ENCODE results near the gene SMARCA2.

Gene SMARCA2

DNA sequence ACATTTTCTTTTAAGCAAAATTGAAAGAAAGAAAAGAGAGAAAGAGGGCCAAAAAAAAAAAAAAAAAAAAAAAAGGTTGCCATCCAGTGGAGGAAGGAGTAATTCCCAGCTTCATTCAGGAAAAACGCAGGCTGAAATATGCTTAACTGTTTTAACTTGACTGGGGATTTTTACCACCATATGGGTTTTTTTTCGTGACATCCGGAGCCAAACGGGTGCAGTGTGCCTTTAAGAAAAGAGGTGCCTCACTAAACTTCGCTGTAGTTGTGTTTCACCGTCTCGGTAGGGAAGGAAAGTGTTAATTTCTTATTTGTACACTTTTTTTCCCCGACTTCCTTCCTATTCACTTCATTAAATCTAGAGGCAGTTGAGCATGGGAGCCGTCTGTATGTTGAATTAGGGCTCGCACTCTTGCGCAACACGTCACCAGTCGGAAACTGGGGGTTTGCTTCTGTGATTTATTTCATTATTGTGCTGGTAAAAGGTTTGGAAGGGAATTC is 143.0 kb downstream of the SMARCA2 start:
- peaks cover 2% of the 10 kb centered on the region for H3K79me2 ChIP-seq (ENCODE audit: control insufficient read depth, insufficient read depth, low read length, poor library complexity)
- peaks cover 8 to 10% of the 10 kb centered on the region in 2 experiments for H3K4me1 ChIP-seq (ENCODE audit: control insufficient read depth in 1 of 2, insufficient read depth in 2 of 2, low read length in 2 of 2)
- no peak overlapping the region for H2BK5ac ChIP-seq (ENCODE audit: low read depth, low read length, poor library complexity)
- no peak overlapping the region for H3K23ac ChIP-seq (ENCODE audit: low read length)
- H2BK120ac ChIP-seq (ENCODE audit: insufficient read depth, low read length, poor library complexity), result no peak overlapping the region
- no peak overlapping the region for H4K12ac ChIP-seq (ENCODE audit: low read depth, low read length)
- WGBS (ENCODE audit: extremely low coverage, insufficient coverage, insufficient read length), result no CpG with 5 or more reads among the region's 13 CpGs
- H3K27me3 ChIP-seq (ENCODE audit: insufficient read depth, low read length), result no peaks in the 10 kb centered on the region
- H3K27ac ChIP-seq (ENCODE audit: low read depth, low read length), result peak overlapping the region; percentile 61
- H3K18ac ChIP-seq (ENCODE audit: low read length), result no peak overlapping the region
- DNase-seq, result no peak
- peaks cover 0 to 7% of the 10 kb centered on the region in 2 experiments for H3K36me3 ChIP-seq (ENCODE audit: control insufficient read depth in 1 of 2, insufficient read depth in 2 of 2, low read length in 2 of 2)
- H3K4ac ChIP-seq (ENCODE audit: low read depth, low read length), result peak overlapping the region; percentile 44
- H3K9me3 ChIP-seq (ENCODE audit: insufficient read depth, low read depth, low read length), result peaks cover 2% of the 10 kb centered on the region
- no peak overlapping the region for H3K14ac ChIP-seq (ENCODE audit: low read length)
- H2AFZ ChIP-seq (ENCODE audit: insufficient read depth, low read length, poor library complexity), result no peak overlapping the region
- peaks cover 5% of the 10 kb centered on the region for H3K79me1 ChIP-seq (ENCODE audit: low read length)
- peak overlapping the region; percentile 7 for H4K8ac ChIP-seq (ENCODE audit: low read depth, low read length)
- no peak overlapping the region for H2AK5ac ChIP-seq (ENCODE audit: low read length)
- H3K9ac ChIP-seq (ENCODE audit: low read length), result no peak overlapping the region
- H4K91ac ChIP-seq (ENCODE audit: low read depth, low read length), result no peak overlapping the region
- H2BK12ac ChIP-seq (ENCODE audit: low read length), result peak overlapping the region; percentile 28
- peak overlapping the region; percentile 57 for H3K4me2 ChIP-seq (ENCODE audit: low read length)
- no peak overlapping the region for H3K4me3 ChIP-seq (ENCODE audit: low read depth, low read length)

DNA sequence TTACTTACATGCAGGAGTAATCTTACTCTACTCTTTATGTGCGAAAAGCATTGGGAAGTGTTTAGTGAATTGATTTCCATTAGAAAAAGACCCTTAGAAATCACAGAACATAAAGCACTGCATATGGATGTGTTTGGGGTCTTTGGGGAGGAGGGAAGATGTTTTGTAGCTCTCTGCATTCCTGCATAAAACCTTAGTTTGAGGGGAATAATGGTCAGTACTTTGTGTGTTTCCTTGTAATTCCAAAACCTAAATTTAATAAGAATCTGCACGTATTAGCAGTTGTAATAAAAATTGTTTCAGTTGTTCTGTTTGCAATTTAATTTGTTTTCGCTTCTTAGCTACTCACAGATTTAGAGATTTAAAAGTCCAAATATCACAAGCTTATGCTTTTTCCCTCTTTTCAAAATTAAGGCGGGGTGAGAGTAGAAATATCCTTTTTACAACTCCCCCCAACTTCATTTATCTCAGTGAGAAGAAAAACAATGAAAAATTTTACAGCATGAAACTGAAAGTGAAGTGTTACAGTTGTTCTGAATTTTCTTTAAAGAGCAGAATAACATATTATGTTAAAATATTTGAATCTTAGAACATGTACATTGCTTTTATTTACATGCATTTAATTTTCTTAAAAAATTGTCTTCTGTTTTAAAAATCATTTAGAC is 143.8 kb downstream of the SMARCA2 start:
- Histone ChIP-seq H3K14ac (ENCODE audit: low read length) (no peak overlapping the region), H2AK5ac (ENCODE audit: low read length) (no peak overlapping the region), H4K91ac (ENCODE audit: low read depth, low read length) (no peak overlapping the region), H3K36me3 (ENCODE audit: control insufficient read depth in 1 of 2, insufficient read depth in 2 of 2, low read length in 2 of 2) (peaks cover under 1 to 10% of the 10 kb centered on the region in 2 experiments), H3K9ac (ENCODE audit: low read length) (no peak overlapping the region), H2AFZ (ENCODE audit: insufficient read depth, low read length, poor library complexity) (no peak overlapping the region), H3K4me3 (ENCODE audit: low read depth, low read length) (no peak overlapping the region), H3K9me3 (ENCODE audit: insufficient read depth, low read depth, low read length) (no peaks in the 10 kb centered on the region), H3K23ac (ENCODE audit: low read length) (no peak overlapping the region), H3K4ac (ENCODE audit: low read depth, low read length) (no peak overlapping the region), H4K8ac (ENCODE audit: low read depth, low read length) (no peak overlapping the region), H3K27me3 (ENCODE audit: insufficient read depth, low read length) (no peaks in the 10 kb centered on the region), H2BK120ac (ENCODE audit: insufficient read depth, low read length, poor library complexity) (no peak overlapping the region), H2BK12ac (ENCODE audit: low read length) (no peak overlapping the region), H3K79me2 (ENCODE audit: control insufficient read depth, insufficient read depth, low read length, poor library complexity) (peaks cover 2% of the 10 kb centered on the region), H3K79me1 (ENCODE audit: low read length) (peaks cover 5% of the 10 kb centered on the region), H2BK5ac (ENCODE audit: low read depth, low read length, poor library complexity) (no peak overlapping the region), H4K12ac (ENCODE audit: low read depth, low read length) (no peak overlapping the region), H3K18ac (ENCODE audit: low read length) (no peak overlapping the region), H3K27ac (ENCODE audit: low read depth, low read length) (no peak overlapping the region), H3K4me1 (ENCODE audit: control insufficient read depth in 1 of 2, insufficient read depth in 2 of 2, low read length in 2 of 2) (peaks cover 8 to 10% of the 10 kb centered on the region in 2 experiments), H3K4me2 (ENCODE audit: low read length) (no peak overlapping the region)
- no peak for DNase-seq
- no CpG with 5 or more reads among the region's 4 CpGs for WGBS (ENCODE audit: extremely low coverage, insufficient coverage, insufficient read length)

DNA sequence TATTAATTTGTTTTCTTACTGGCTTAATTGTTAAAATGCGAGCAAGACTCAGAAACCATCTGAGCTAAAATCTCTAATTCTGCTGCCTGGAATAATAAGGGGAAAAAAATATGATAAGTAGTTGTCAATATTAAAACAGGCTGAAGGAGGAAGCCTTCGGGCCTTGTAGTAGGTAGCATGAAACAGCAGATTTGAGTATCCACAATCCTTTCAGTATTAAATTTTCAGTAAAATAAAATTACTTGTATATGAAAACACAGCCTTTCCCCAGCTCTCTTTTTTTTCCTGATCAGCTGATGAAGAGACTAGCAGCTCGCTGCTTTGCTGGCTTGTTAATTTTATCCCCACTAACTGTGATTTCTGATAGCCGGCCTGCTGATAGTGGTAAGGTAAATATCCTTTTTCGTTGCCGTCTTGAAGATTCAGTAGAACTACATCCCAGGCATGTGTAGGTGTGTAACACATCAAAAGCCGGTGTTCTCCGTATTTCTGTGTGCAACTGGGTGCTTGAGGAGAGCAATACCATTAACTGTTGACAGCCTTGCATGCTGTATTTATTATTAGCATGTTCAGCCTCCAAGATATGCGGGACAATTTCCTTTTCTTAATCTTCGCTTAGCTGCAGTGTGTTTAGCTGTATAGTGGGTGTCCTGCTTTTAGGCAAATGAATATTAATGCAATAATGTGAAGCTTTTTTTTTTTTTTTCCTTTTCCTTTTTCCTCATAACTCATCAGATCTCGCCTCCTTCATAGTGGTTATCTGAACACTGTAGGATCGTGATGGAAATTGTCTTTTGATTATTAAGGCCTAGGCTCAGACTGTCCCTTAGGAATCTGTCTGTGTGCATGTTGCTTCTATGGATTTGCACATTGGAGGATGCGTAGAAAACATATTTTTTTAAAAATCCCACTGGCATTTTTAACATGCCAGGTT is 144.6 kb downstream of the SMARCA2 start:
- Histone ChIP-seq H3K23ac (ENCODE audit: low read length) (no peak overlapping the region), H2AK5ac (ENCODE audit: low read length) (no peak overlapping the region), H3K79me1 (ENCODE audit: low read length) (peaks cover 5% of the 10 kb centered on the region), H4K12ac (ENCODE audit: low read depth, low read length) (no peak overlapping the region), H3K18ac (ENCODE audit: low read length) (no peak overlapping the region), H2BK5ac (ENCODE audit: low read depth, low read length, poor library complexity) (no peak overlapping the region), H3K27me3 (ENCODE audit: insufficient read depth, low read length) (no peaks in the 10 kb centered on the region), H2BK12ac (ENCODE audit: low read length) (no peak overlapping the region), H3K4me2 (ENCODE audit: low read length) (no peak overlapping the region), H2BK120ac (ENCODE audit: insufficient read depth, low read length, poor library complexity) (no peak overlapping the region), H3K4ac (ENCODE audit: low read depth, low read length) (no peak overlapping the region), H3K27ac (ENCODE audit: low read depth, low read length) (no peak overlapping the region), H3K4me3 (ENCODE audit: low read depth, low read length) (no peak overlapping the region), H4K91ac (ENCODE audit: low read depth, low read length) (no peak overlapping the region), H3K79me2 (ENCODE audit: control insufficient read depth, insufficient read depth, low read length, poor library complexity) (peaks cover 2% of the 10 kb centered on the region), H3K14ac (ENCODE audit: low read length) (no peak overlapping the region), H3K4me1 (ENCODE audit: control insufficient read depth in 1 of 2, insufficient read depth in 2 of 2, low read length in 2 of 2) (peaks cover 8 to 10% of the 10 kb centered on the region in 2 experiments), H3K36me3 (ENCODE audit: control insufficient read depth in 1 of 2, insufficient read depth in 2 of 2, low read length in 2 of 2) (peaks cover 2 to 11% of the 10 kb centered on the region in 2 experiments), H4K8ac (ENCODE audit: low read depth, low read length) (no peak overlapping the region), H2AFZ (ENCODE audit: insufficient read depth, low read length, poor library complexity) (no peak overlapping the region), H3K9ac (ENCODE audit: low read length) (no peak overlapping the region), H3K9me3 (ENCODE audit: insufficient read depth, low read depth, low read length) (no peaks in the 10 kb centered on the region)
- DNase-seq, result no peak
- WGBS (ENCODE audit: extremely low coverage, insufficient coverage, insufficient read length), result no CpG with 5 or more reads among the region's 13 CpGs

DNA sequence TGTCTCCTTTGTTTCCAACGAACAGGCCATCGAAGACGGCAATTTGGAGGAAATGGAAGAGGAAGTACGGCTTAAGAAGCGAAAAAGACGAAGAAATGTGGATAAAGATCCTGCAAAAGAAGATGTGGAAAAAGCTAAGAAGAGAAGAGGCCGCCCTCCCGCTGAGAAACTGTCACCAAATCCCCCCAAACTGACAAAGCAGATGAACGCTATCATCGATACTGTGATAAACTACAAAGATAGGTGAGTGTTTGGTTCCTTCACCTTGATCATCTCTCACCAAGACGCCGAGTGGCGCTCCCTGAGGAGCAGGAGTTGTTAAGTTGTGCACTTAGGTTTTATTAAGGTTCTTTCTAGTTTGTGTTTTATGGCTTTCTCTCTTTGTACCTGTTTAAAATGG is 146.5 kb downstream of the SMARCA2 start:
- Histone ChIP-seq H3K36me3 (ENCODE audit: control insufficient read depth in 1 of 2, insufficient read depth in 2 of 2, low read length in 2 of 2) (peaks cover 3 to 12% of the 10 kb centered on the region in 2 experiments), H2AFZ (ENCODE audit: insufficient read depth, low read length, poor library complexity) (no peak overlapping the region), H3K4ac (ENCODE audit: low read depth, low read length) (no peak overlapping the region), H3K4me2 (ENCODE audit: low read length) (no peak overlapping the region), H3K27me3 (ENCODE audit: insufficient read depth, low read length) (no peaks in the 10 kb centered on the region), H2BK120ac (ENCODE audit: insufficient read depth, low read length, poor library complexity) (no peak overlapping the region), H4K91ac (ENCODE audit: low read depth, low read length) (no peak overlapping the region), H3K14ac (ENCODE audit: low read length) (no peak overlapping the region), H3K27ac (ENCODE audit: low read depth, low read length) (no peak overlapping the region), H3K79me2 (ENCODE audit: control insufficient read depth, insufficient read depth, low read length, poor library complexity) (peaks cover 2% of the 10 kb centered on the region), H3K9ac (ENCODE audit: low read length) (no peak overlapping the region), H4K8ac (ENCODE audit: low read depth, low read length) (no peak overlapping the region), H4K12ac (ENCODE audit: low read depth, low read length) (no peak overlapping the region), H3K23ac (ENCODE audit: low read length) (no peak overlapping the region), H2BK5ac (ENCODE audit: low read depth, low read length, poor library complexity) (no peak overlapping the region), H3K18ac (ENCODE audit: low read length) (no peak overlapping the region), H2BK12ac (ENCODE audit: low read length) (no peak overlapping the region), H3K79me1 (ENCODE audit: low read length) (peaks cover 5% of the 10 kb centered on the region), H3K4me1 (ENCODE audit: control insufficient read depth in 1 of 2, insufficient read depth in 2 of 2, low read length in 2 of 2) (peaks cover 8 to 9% of the 10 kb centered on the region in 2 experiments), H3K4me3 (ENCODE audit: low read depth, low read length) (no peak overlapping the region), H3K9me3 (ENCODE audit: insufficient read depth, low read depth, low read length) (no peaks in the 10 kb centered on the region), H2AK5ac (ENCODE audit: low read length) (no peak overlapping the region)
- 100% methylated on average over 1 of the region's 13 CpGs for WGBS (ENCODE audit: extremely low coverage, insufficient coverage, insufficient read length)
- no peak for DNase-seq
